Transverse colon (tissue), 4 donors: Measurements from ENCODE around the gene IFITM5. TPM values are rescaled to one million over a fixed set of nuclear protein-coding genes. Genes with fewer than 3 reads are reported as not detected.

ENCODE experiments used
- DNase-seq: peaks from one replicate; pipeline ENCODE4 v3.0.0-alpha.2; 2019
- H3K27ac ChIP-seq, 4 donors: fragments of 200-600 bp; sonication (generic); 2 replicates each; pipeline ENCODE4 v1.5.1; 2016 to 2018; ENCODE audit warnings: inconsistent platforms in 4 of 4
- H3K27me3 ChIP-seq: fragments of 200-600 bp; sonication (generic); 2 replicates; pipeline ENCODE4 v1.5.1; 2017; ENCODE audit warnings: inconsistent platforms
- H3K36me3 ChIP-seq, 4 donors: fragments of 200-600 bp; sonication (generic); 2 replicates each; pipeline ENCODE4 v1.5.1; 2017 to 2019; ENCODE audit warnings: inconsistent platforms in 4 of 4
- H3K4me1 ChIP-seq, 4 donors: fragments of 200-600 bp; sonication (generic); 2 replicates each; pipeline ENCODE4 v1.5.1; 2017 to 2020; ENCODE audit warnings: inconsistent platforms in 4 of 4
- H3K4me3 ChIP-seq, 4 donors: fragments of 200-600 bp; sonication (generic); 1 replicate in 1 of 4; 2 replicates in 3 of 4; pipeline versions ENCODE4 v1.5.1 to v1.6.1; 2017 to 2019; ENCODE audit warnings: inconsistent platforms in 4 of 4
- H3K9me3 ChIP-seq, 2 donors: fragments of 200-600 bp; sonication (generic); 2 replicates each; pipeline ENCODE4 v1.5.1; 2017 to 2019; ENCODE audit warnings: inconsistent platforms in 2 of 2
- POLR2A ChIP-seq: fragments of 450-650 bp; IDR thresholded peaks from one replicate; pipeline ENCODE4 v1.6.1; 2016; ENCODE audit warnings: antibody characterized with exemption, mild to moderate bottlenecking, moderate library complexity
- POLR2AphosphoS5 ChIP-seq, 3 donors: sonication (generic); formaldehyde crosslinking; IDR thresholded peaks; one replicate each; pipeline ENCODE4 v1.6.1; 2016; ENCODE audit warnings: antibody characterized with exemption in 3 of 3
- WGBS, 2 donors: methylation state at CpG; one replicate each; pipeline ENCODE4 v1.1.5; 2018; ENCODE audit warnings: low coverage in 1 of 2; 5-methylcytosine and 5-hydroxymethylcytosine counted together
- in situ Hi-C, 4 donors: fragments of 200-750 bp; cut with MboI; loops; one replicate each; pipeline versions ENCODE4 v1.15.0 to v1.15.1; 2017; ENCODE audit warnings: low sequenced_read_pairs in 3 of 4, low pct_ligation_motif_present in 1 of 4, low pct_unique_long_range_greater_than_20kb in 1 of 4
- intact Hi-C: fragments of 100-400 bp; cut with DNase I; formaldehyde crosslinking; loops from one replicate; pipeline ENCODE4 v1.15.1; 2023; ENCODE audit warnings: low total_unique reads
- small RNA-seq, 4 donors: library from RNA; depleted of rRNA; stranded (forward); fragments of <200 nt; gene quantifications; one replicate each; pipeline ENCODE3, GENCODE V24; 2016
- total RNA-seq, 4 donors: library from RNA; depleted of rRNA; stranded (reverse); fragments of >200 nt; gene quantifications; one replicate each; pipeline ENCODE4 v1.1.0, GENCODE V29; 2016

IFITM5 gene
- total RNA-seq, 4 donors from 2014 or later, result not detected

GRCh38 chr11:250274-250673 lies 49.1 kb downstream of the IFITM5 start:
- peaks cover 0 to 44% (median 18%) of the 10 kb centered on the region in 4 donors for H3K36me3 ChIP-seq
- H3K9me3 ChIP-seq, result no peaks in the 10 kb centered on the region
- in situ Hi-C loops, result loop anchor here in 1 of 4 donors (10.0 kb wide), 1 partner anchor 115 kb away; the partner anchor contains the start of gene B4GALNT4
- no peaks in the 10 kb centered on the region for H3K4me1 ChIP-seq
- no peak for TF ChIP-seq POLR2A
- no peak overlapping the region for H3K4me3 ChIP-seq
- H3K27me3 ChIP-seq, result no peaks in the 10 kb centered on the region
- intact Hi-C loops, result no loop called here
- H3K27ac ChIP-seq, result no peak overlapping the region
- 83 to 95% methylated on average over 3 to 5 of the region's 5 CpGs for WGBS, 2 donors
- DNase-seq, result no peak

GRCh38 chr11:249062-249461 lies 50.3 kb downstream of the IFITM5 start:
- no peak for TF ChIP-seq POLR2AphosphoS5 (IDR thresholded peaks at IDR 0.05)
- Histone ChIP-seq H3K27me3 (no peaks in the 10 kb centered on the region), H3K36me3 (peaks cover 0 to 56% (median 23%) of the 10 kb centered on the region in 4 donors), H3K4me1 (no peaks in the 10 kb centered on the region), H3K4me3 (no peak overlapping the region), H3K9me3 (no peaks in the 10 kb centered on the region), H3K27ac (no peak overlapping the region)
- intact Hi-C loops, result no loop called here
- in situ Hi-C loops, result no loop called here
- 85 to 87% methylated on average over 7 to 8 of the region's 8 CpGs for WGBS, 2 donors
- no peak for DNase-seq

Small RNA genes lying within 50 kb of the gene (small RNA-seq; reads per million reads assigned to genes)
- 0 reads per million in 4 donors for gene AC136475.6

Other genes with a start within 250 kb of the IFITM5 start
- not detected for gene SCGB1C1, start 106.4 kb downstream of the IFITM5 start, total RNA-seq
- gene BET1L, start 92.1 kb downstream of the IFITM5 start, total RNA-seq, result 100 to 1,000 TPM in 1 of 4 donors, 10 to 100 TPM in 3; 31.8 to 111 (median 36.6) TPM
- 100 to 1,000 TPM in 2 of 4 donors, 10 to 100 TPM in 2; 59.2 to 145 (median 93.8) TPM for gene RIC8A, start 91.8 kb downstream of the IFITM5 start, total RNA-seq
- 10 to 100 TPM in 3 of 4 donors, 1 to 10 TPM in 1; 7.2 to 27.9 (median 20.6) TPM for gene SIRT3, start 63.2 kb downstream of the IFITM5 start, total RNA-seq
- gene PSMD13, start 62.5 kb downstream of the IFITM5 start, total RNA-seq, result 10 to 100 TPM; 23.2 to 96.5 (median 52.2) TPM
- 1 to 10 TPM in 2 of 4 donors, not detected in 2; 1.8 to 2.1 TPM for gene NLRP6, start 21.1 kb downstream of the IFITM5 start, total RNA-seq
- 100 to 1,000 TPM in 1 of 4 donors, 10 to 100 TPM in 3; 15.4 to 117 (median 30.8) TPM for gene PGGHG, start 10.4 kb downstream of the IFITM5 start, total RNA-seq
- 10 to 100 TPM; 19.1 to 78.6 (median 49.8) TPM for gene IFITM2, start 8.3 kb upstream of the IFITM5 start, total RNA-seq
- 100 to 1,000 TPM in 1 of 4 donors, 10 to 100 TPM in 3; 19.9 to 109 (median 60.5) TPM for gene IFITM1, start 14.5 kb upstream of the IFITM5 start, total RNA-seq
- 100 to 1,000 TPM in 3 of 4 donors, 10 to 100 TPM in 1; 88.2 to 139 (median 123) TPM for gene IFITM3, start 21.3 kb upstream of the IFITM5 start, total RNA-seq
- 1 to 10 TPM in 2 of 4 donors, under 1 TPM in 1, not detected in 1; 0.82 to 3.0 (median 1.3) TPM for gene B4GALNT4, start 70.0 kb upstream of the IFITM5 start, total RNA-seq
- gene PKP3, start 94.7 kb upstream of the IFITM5 start, total RNA-seq, result 100 to 1,000 TPM; 159 to 359 (median 200) TPM
- 100 to 1,000 TPM; 107 to 344 (median 148) TPM for gene SIGIRR, start 115.5 kb upstream of the IFITM5 start, total RNA-seq
- 100 to 1,000 TPM; 117 to 490 (median 296) TPM for gene ANO9, start 142.5 kb upstream of the IFITM5 start, total RNA-seq
- gene PTDSS2, start 150.8 kb upstream of the IFITM5 start, total RNA-seq, result 100 to 1,000 TPM in 2 of 4 donors, 10 to 100 TPM in 2; 28.5 to 264 (median 76.0) TPM
- gene RNH1, start 207.7 kb upstream of the IFITM5 start, total RNA-seq, result 100 to 1,000 TPM; 151 to 309 (median 198) TPM
- gene HRAS, start 236.1 kb upstream of the IFITM5 start, total RNA-seq, result 10 to 100 TPM; 31.0 to 57.1 (median 33.9) TPM
- 1 to 10 TPM; 2.3 to 8.4 (median 3.1) TPM for gene LRRC56, start 238.0 kb upstream of the IFITM5 start, total RNA-seq